SH-SY5Y (cell line): ENCODE data around the gene KCNA10.

ENCODE experiments used
- GATA2 ChIP-seq: IDR thresholded peaks from 2 replicates; pipeline ENCODE4 v1.6.1; 2011; ENCODE audit warnings: mild to moderate bottlenecking, low read depth, low read length
- GATA3 ChIP-seq: IDR thresholded peaks from 2 replicates; pipeline ENCODE4 v1.6.1; 2011; ENCODE audit warnings: low read depth, mild to moderate bottlenecking, low read length, moderate library complexity

- TF ChIP-seq GATA2 = no peak
- TF ChIP-seq GATA3 = no peak
These were observed 44.5 kb downstream of the KCNA10 start for GRCh38 chr1:110474444-110474843.
